IMR-90 (cell line): ENCODE data around the gene TLCD1. TPM values are rescaled to one million over a fixed set of nuclear protein-coding genes. Genes with fewer than 3 reads are reported as not detected.
A peak's percentile ranks its signal among the peaks of the same experiment; 100 is the strongest.

Experiments used
- ATAC-seq: fragments of 200-7000 bp; cut with Tn5 transposase; 2 replicates; pipeline ENCODE4 v1.9.1; 2020; ENCODE audit warnings: low read depth, mild to moderate bottlenecking, moderate library complexity
- BruUV-seq: library from RNA; stranded (reverse); fragments of 400-500 nt; replicated peaks from 2 replicates; lab custom pipeline; 2021; lab: Mats Ljungman, UMichigan
- CTCF ChIA-PET: fragments of 300-600 bp; formaldehyde crosslinking; extraction: SDS; loops from one replicate; lab custom pipeline; 2021; ENCODE audit warnings: antibody characterized with exemption; lab: Yijun Ruan, JAX
- POLR2A ChIA-PET: fragments of 300-600 bp; sonication (Branson Sonifier 250); formaldehyde crosslinking; loops from one replicate; lab custom pipeline; 2022; ENCODE audit warnings: antibody characterized with exemption; ENCODE audit not compliant: unreplicated experiment; lab: Charles Lee
- DNase-seq: peaks from one replicate; pipeline ENCODE4 v3.0.0; 2013
- H2AFZ ChIP-seq: replicated peaks from 2 replicates; pipeline ENCODE3; 2013; ENCODE audit warnings: low read length, mild to moderate bottlenecking; ENCODE audit not compliant: poor library complexity
- H2AK5ac ChIP-seq: 2 replicates; pipeline ENCODE4 v1.6.1; 2013; ENCODE audit warnings: low read depth, low read length, inconsistent platforms
- H2AK9ac ChIP-seq: replicated peaks from 2 replicates; pipeline ENCODE3; 2013; ENCODE audit warnings: mild to moderate bottlenecking, low read depth, low read length, moderate library complexity; ENCODE audit not compliant: poor library complexity
- H2BK120ac ChIP-seq: 2 replicates; pipeline ENCODE4 v1.6.1; 2013; ENCODE audit warnings: low read depth, low read length, inconsistent platforms
- H2BK15ac ChIP-seq: 3 replicates; pipeline ENCODE4 v1.6.1; 2013; ENCODE audit warnings: low read depth, low read length, inconsistent platforms
- H2BK20ac ChIP-seq: 2 replicates; pipeline ENCODE4 v1.6.1; 2013; ENCODE audit warnings: low read depth, mild to moderate bottlenecking, inconsistent platforms, low read length, moderate library complexity
- H2BK5ac ChIP-seq: 2 replicates; pipeline ENCODE4 v1.6.1; 2013; ENCODE audit warnings: mild to moderate bottlenecking, low read depth, low read length, inconsistent platforms; ENCODE audit not compliant: poor library complexity, severe bottlenecking
- H3K14ac ChIP-seq: replicated peaks from 2 replicates; pipeline ENCODE4 v1.6.1; 2013; ENCODE audit warnings: low read depth, low read length, inconsistent platforms
- H3K18ac ChIP-seq: 2 replicates; pipeline ENCODE4 v1.6.1; 2013; ENCODE audit warnings: low read depth, low read length, control low read depth
- H3K23ac ChIP-seq: 2 replicates; pipeline ENCODE4 v1.6.1; 2013; ENCODE audit warnings: low read depth, low read length, inconsistent platforms
- H3K27ac ChIP-seq: 2 replicates; pipeline ENCODE4 v1.5.1; 2013; ENCODE audit warnings: mild to moderate bottlenecking, control low read depth, low read length; ENCODE audit not compliant: insufficient read depth
- H3K27me3 ChIP-seq: 2 replicates; pipeline ENCODE4 v1.6.1; 2013; ENCODE audit warnings: low read length; ENCODE audit not compliant: control insufficient read depth, insufficient read depth
- H3K36me3 ChIP-seq: 2 replicates; pipeline ENCODE4 v1.6.1; 2013; ENCODE audit warnings: low read length, mixed read lengths; ENCODE audit not compliant: control insufficient read depth, insufficient read depth
- H3K4ac ChIP-seq: 2 replicates; pipeline ENCODE4 v1.6.1; 2013; ENCODE audit warnings: low read depth, low read length, inconsistent platforms
- H3K4me1 ChIP-seq: 2 replicates; pipeline ENCODE4 v1.6.1; 2013; ENCODE audit warnings: low read length, mixed read lengths; ENCODE audit not compliant: control insufficient read depth, insufficient read depth
- H3K4me2 ChIP-seq: 2 replicates; pipeline ENCODE4 v1.6.1; 2013; ENCODE audit warnings: low read depth, mild to moderate bottlenecking, control low read depth, low read length, moderate library complexity
- H3K4me3 ChIP-seq: 2 replicates; pipeline ENCODE4 v1.5.1; 2013; ENCODE audit warnings: low read depth, mild to moderate bottlenecking, control low read depth, low read length, moderate library complexity; ENCODE audit not compliant: insufficient read depth
- H3K56ac ChIP-seq: 2 replicates; pipeline ENCODE4 v1.6.1; 2013; ENCODE audit warnings: low read length, inconsistent platforms; ENCODE audit not compliant: insufficient read depth; ENCODE audit errors: extremely low read depth
- H3K79me1 ChIP-seq, 2 experiments: 2 replicates each; pipeline ENCODE4 v1.6.1; 2013; ENCODE audit warnings: low read length in 2 of 2, inconsistent platforms in 1 of 2, low read depth in 1 of 2
- H3K9ac ChIP-seq: 2 replicates; pipeline ENCODE4 v1.6.1; 2013; ENCODE audit warnings: low read depth, low read length, control low read depth
- H3K9me1 ChIP-seq: 2 replicates; pipeline ENCODE4 v1.6.1; 2013; ENCODE audit warnings: low read length, inconsistent platforms; ENCODE audit not compliant: insufficient read depth
- H3K9me3 ChIP-seq: 2 replicates; pipeline ENCODE4 v1.6.1; 2013; ENCODE audit warnings: low read length; ENCODE audit not compliant: control insufficient read depth, insufficient read depth
- H4K20me1 ChIP-seq: 2 replicates; pipeline ENCODE4 v1.6.1; 2013; ENCODE audit warnings: low read length, inconsistent platforms; ENCODE audit not compliant: insufficient read depth
- H4K5ac ChIP-seq: 2 replicates; pipeline ENCODE4 v1.6.1; 2013; ENCODE audit warnings: mild to moderate bottlenecking, low read depth, low read length, control low read depth
- H4K8ac ChIP-seq, 2 experiments: 2 replicates each; pipeline ENCODE4 v1.6.1; 2013; ENCODE audit warnings: low read depth in 2 of 2, low read length in 2 of 2, control low read depth in 1 of 2, inconsistent platforms in 1 of 2
- H4K91ac ChIP-seq: 2 replicates; pipeline ENCODE4 v1.6.1; 2013; ENCODE audit warnings: low read depth, low read length, inconsistent platforms; ENCODE audit not compliant: insufficient read depth
- MAFK ChIP-seq: IDR thresholded peaks from 2 replicates; pipeline ENCODE4 v1.6.1; 2012; ENCODE audit warnings: low read depth, low read length, improper control_type of control experiment
- NFE2L2 ChIP-seq: fragments of 150-350 bp; IDR thresholded peaks from 2 replicates; pipeline ENCODE4 v1.6.1; 2016; ENCODE audit warnings: low read depth, mild to moderate bottlenecking, low read length
- RFX5 ChIP-seq: IDR thresholded peaks from 2 replicates; pipeline ENCODE4 v1.8.0; 2012; ENCODE audit warnings: low read depth, mild to moderate bottlenecking, low read length, moderate library complexity
- SMC3 ChIP-seq: fragments of 150-350 bp; IDR thresholded peaks from 2 replicates; pipeline ENCODE4 v1.6.1; 2016; ENCODE audit warnings: low read depth, mild to moderate bottlenecking, antibody characterized with exemption, low read length, moderate library complexity
- WGBS, 2 experiments: methylation state at CpG; one replicate each; pipeline versions ENCODE4 v1.1.5 to v1.1.7; 2013; ENCODE audit warnings: missing lambda C conversion rate in 2 of 2; ENCODE audit not compliant: insufficient read length in 1 of 2; ENCODE audit errors: extremely low coverage in 2 of 2; 5-methylcytosine and 5-hydroxymethylcytosine counted together
- dilution Hi-C: fragments of 300-500 bp; cut with HindIII; formaldehyde crosslinking; loops from one replicate; pipeline ENCODE4 v1.14.3; 2018; ENCODE audit warnings: low sequenced_read_pairs; ENCODE audit not compliant: unreplicated experiment
- in situ Hi-C: fragments of 300-500 bp; cut with MboI; formaldehyde crosslinking; loops from 3 replicates; pipeline ENCODE4 v1.14.3; 2019; ENCODE audit warnings: low sequenced_read_pairs, inconsistent platforms, mixed read lengths
- intact Hi-C: fragments of 100-400 bp; cut with micrococcal nuclease; formaldehyde crosslinking; loops from 2 replicates; pipeline ENCODE4 v1.10.0; 2022
- polyA plus RNA-seq, 3 experiments: library from polyadenylated mRNA; depleted of rRNA; stranded (reverse); fragments of >200 nt; gene quantifications; 2 replicates each; pipeline ENCODE4 v1.2.3, GENCODE V29; 2012; ENCODE audit warnings: low replicate concordance in 1 of 3
- total RNA-seq: library from RNA; depleted of rRNA; stranded (reverse); fragments of >200 nt; gene quantifications from 2 replicates; pipeline ENCODE4 v1.2.3, GENCODE V29; 2012
- TF ChIP-seq, protein P1 (sequence below): conservative IDR thresholded peaks from 2 replicates; pipeline ENCODE4 v1.5.1; 2012; ENCODE audit warnings: mild to moderate bottlenecking, low read depth, low read length, improper control_type of control experiment

The TLCD1 gene
- total and polyA plus RNA-seq, 2 of the 4 experiments (the other 2 are of a cell fraction), result 3.6 to 9.3 TPM

DNA sequence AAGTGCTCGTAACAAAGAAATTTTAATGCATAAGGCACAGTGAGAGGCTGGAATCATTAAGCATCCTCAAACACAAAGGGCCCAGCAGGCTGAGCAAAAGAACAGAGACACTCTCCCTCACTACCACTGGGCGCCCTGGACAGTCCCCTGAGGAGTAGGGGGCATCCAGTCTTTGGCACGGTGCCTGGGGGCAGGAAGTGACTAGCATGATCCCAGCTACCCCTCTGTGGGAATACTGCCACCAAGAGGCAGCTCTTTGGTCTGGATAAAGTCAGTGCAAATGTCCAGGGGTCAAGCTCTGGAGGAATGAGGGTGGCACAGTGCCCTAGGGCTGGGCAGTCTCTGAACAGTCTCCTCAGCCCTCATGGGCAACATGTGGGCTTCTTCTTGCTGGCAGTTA lies 11.8 kb downstream of the TLCD1 start:
- H2AFZ ChIP-seq, result no peak overlapping the region
- intact Hi-C loops, result no loop called here
- H3K23ac ChIP-seq, result peak overlapping the region; percentile 21; the same call in 1 of the 2 replicates
- no peak overlapping the region for H4K91ac ChIP-seq
- POLR2A ChIA-PET, result no interaction called here
- H2AK5ac ChIP-seq, result no peak overlapping the region
- no peak for ATAC-seq
- H3K9me1 ChIP-seq, result peaks cover 27% of the 10 kb centered on the region
- no peak overlapping the region for H3K18ac ChIP-seq
- DNase-seq, result no peak
- H3K9me3 ChIP-seq, result no peaks in the 10 kb centered on the region
- peaks cover 32% of the 10 kb centered on the region for H3K36me3 ChIP-seq
- TF ChIP-seq NFE2L2 (no peak), MAFK (no peak), RFX5 (no peak), SMC3 (no peak)
- TF ChIP-seq, protein P1, sequence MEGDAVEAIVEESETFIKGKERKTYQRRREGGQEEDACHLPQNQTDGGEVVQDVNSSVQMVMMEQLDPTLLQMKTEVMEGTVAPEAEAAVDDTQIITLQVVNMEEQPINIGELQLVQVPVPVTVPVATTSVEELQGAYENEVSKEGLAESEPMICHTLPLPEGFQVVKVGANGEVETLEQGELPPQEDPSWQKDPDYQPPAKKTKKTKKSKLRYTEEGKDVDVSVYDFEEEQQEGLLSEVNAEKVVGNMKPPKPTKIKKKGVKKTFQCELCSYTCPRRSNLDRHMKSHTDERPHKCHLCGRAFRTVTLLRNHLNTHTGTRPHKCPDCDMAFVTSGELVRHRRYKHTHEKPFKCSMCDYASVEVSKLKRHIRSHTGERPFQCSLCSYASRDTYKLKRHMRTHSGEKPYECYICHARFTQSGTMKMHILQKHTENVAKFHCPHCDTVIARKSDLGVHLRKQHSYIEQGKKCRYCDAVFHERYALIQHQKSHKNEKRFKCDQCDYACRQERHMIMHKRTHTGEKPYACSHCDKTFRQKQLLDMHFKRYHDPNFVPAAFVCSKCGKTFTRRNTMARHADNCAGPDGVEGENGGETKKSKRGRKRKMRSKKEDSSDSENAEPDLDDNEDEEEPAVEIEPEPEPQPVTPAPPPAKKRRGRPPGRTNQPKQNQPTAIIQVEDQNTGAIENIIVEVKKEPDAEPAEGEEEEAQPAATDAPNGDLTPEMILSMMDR, result 0 out of 2 replicates have a peak, but pooled peaks have one; percentile 3
- CTCF ChIA-PET, result no interaction called here
- H2BK20ac ChIP-seq, result no peak overlapping the region
- no peak overlapping the region for H2BK5ac ChIP-seq
- no peak overlapping the region for H3K56ac ChIP-seq
- no peak overlapping the region for H4K5ac ChIP-seq
- peaks cover 9 to 57% of the 10 kb centered on the region in 2 experiments; a peak in 3 of 4 replicates for H3K79me1 ChIP-seq
- 100% methylated on average over 1 of the region's 3 CpGs; no CpG with 5 or more reads in 1 of the 2 experiments for WGBS, 2 experiments
- H3K4ac ChIP-seq, result no peak overlapping the region
- H3K27ac ChIP-seq, result no peak overlapping the region
- peaks cover 23% of the 10 kb centered on the region; the same call in 1 of the 2 replicates for H4K20me1 ChIP-seq
- dilution Hi-C loops, result no loop called here
- BruUV-seq, result no TSS peak
- H3K4me3 ChIP-seq, result no peak overlapping the region
- H3K9ac ChIP-seq, result no peak overlapping the region
- no peak overlapping the region for H3K4me2 ChIP-seq
- no peak overlapping the region for H2AK9ac ChIP-seq
- H3K14ac ChIP-seq, result no peak overlapping the region
- peaks cover 21% of the 10 kb centered on the region for H3K4me1 ChIP-seq
- no peak overlapping the region for H4K8ac ChIP-seq
- H3K27me3 ChIP-seq, result no peaks in the 10 kb centered on the region
- H2BK15ac ChIP-seq, result no peak overlapping the region
- no peak overlapping the region for H2BK120ac ChIP-seq
- in situ Hi-C loops, result no loop called here
